Cardiac muscle cell (in vitro differentiated cells and primary cell): Measurements from ENCODE around the gene PIGH. TPM values are rescaled to one million over a fixed set of nuclear protein-coding genes. Genes with fewer than 3 reads are reported as not detected.

Source experiments
- DNase-seq, 2 donors: peaks; one replicate each; pipeline versions ENCODE4 v3.0.0 to v3.0.0-alpha.2; 2010 to 2017; ENCODE audit warnings: low read depth in 1 of 2, low spot score in 1 of 2
- H3K27ac ChIP-seq: fragments of 200-600 bp; sonication (generic); 2 replicates; pipeline ENCODE4 v1.5.1; 2016
- H3K27me3 ChIP-seq: fragments of 200-600 bp; sonication (generic); 2 replicates; pipeline ENCODE4 v1.6.0; 2016; ENCODE audit warnings: control low read depth
- H3K36me3 ChIP-seq: fragments of 200-600 bp; sonication (generic); 2 replicates; pipeline ENCODE4 v1.5.1; 2016; ENCODE audit warnings: control low read depth
- H3K4me1 ChIP-seq: fragments of 200-600 bp; sonication (generic); 2 replicates; pipeline ENCODE4 v1.8.1; 2017; ENCODE audit warnings: low read depth, mild to moderate bottlenecking, mixed run types
- H3K4me3 ChIP-seq: fragments of 200-600 bp; sonication (generic); 2 replicates; pipeline ENCODE4 v1.5.1; 2016; ENCODE audit warnings: mild to moderate bottlenecking
- H3K9me3 ChIP-seq: fragments of 200-600 bp; sonication (generic); 2 replicates; pipeline ENCODE4 v1.5.1; 2017; ENCODE audit warnings: low read depth, mild to moderate bottlenecking, control low read depth
- CTCF ChIP-seq: IDR thresholded peaks from 2 replicates; pipeline ENCODE4 v1.5.1; 2012; ENCODE audit warnings: low read depth, mild to moderate bottlenecking, low read length
- polyA plus RNA-seq: library from polyadenylated mRNA; unstranded; fragments of >200 nt; fragmentation: Nextera tagmentation; extraction: Ambion mirVana; gene quantifications from 2 replicates; pipeline ENCODE4 v1.2.1, GENCODE V29; 2016
- total RNA-seq: library from RNA; depleted of rRNA; stranded (reverse); fragments of >200 nt; gene quantifications from 2 replicates; pipeline ENCODE4 v1.2.3, GENCODE V29; 2016

Gene PIGH
- total RNA-seq (11.3 and 18.4 TPM in 2 replicates), polyA plus RNA-seq (14.3 and 31.3 TPM in 2 replicates)

GRCh38 chr14:67599698-67600561, at the start of gene PIGH:
Gene PIGH (minus strand): TSS chr14:67600268. CDS start chr14:67600203, 65 bp downstream.
- no peaks in the 10 kb centered on the region for H3K4me1 ChIP-seq
- peak; percentile 64 for TF ChIP-seq CTCF
- DNase-seq: peak; percentile 90 to 94
- H3K9me3 ChIP-seq: no peaks in the 10 kb centered on the region
- peak within 1 kb of the TSS; percentile 76 for H3K4me3 ChIP-seq
- no peaks in the 10 kb centered on the region for H3K27me3 ChIP-seq
- no peaks in the 10 kb centered on the region for H3K36me3 ChIP-seq
- peak within 1 kb of the TSS; percentile 67 for H3K27ac ChIP-seq

- Histone ChIP-seq H3K4me3 (no peak overlapping the region), H3K4me1 (no peaks in the 10 kb centered on the region), H3K9me3 (no peaks in the 10 kb centered on the region), H3K27ac (no peak overlapping the region), H3K36me3 (peaks cover 27% of the 10 kb centered on the region), H3K27me3 (no peaks in the 10 kb centered on the region)
- DNase-seq: no peak
- no peak for TF ChIP-seq CTCF
These were observed 46.1 kb upstream of the PIGH start for GRCh38 chr14:67646131-67646530.

- Histone ChIP-seq H3K27ac (no peak overlapping the region), H3K36me3 (peaks cover 19% of the 10 kb centered on the region), H3K4me1 (no peaks in the 10 kb centered on the region), H3K4me3 (no peak overlapping the region), H3K9me3 (no peaks in the 10 kb centered on the region), H3K27me3 (no peaks in the 10 kb centered on the region)
- no peak for TF ChIP-seq CTCF
- DNase-seq: no peak
These were observed 45.3 kb upstream of the PIGH start for GRCh38 chr14:67645414-67645813.

- H3K9me3 ChIP-seq: no peaks in the 10 kb centered on the region
- no peak for TF ChIP-seq CTCF
- H3K27ac ChIP-seq: peak overlapping the region; percentile 31
- H3K4me1 ChIP-seq: no peaks in the 10 kb centered on the region
- no peak overlapping the region for H3K4me3 ChIP-seq
- H3K27me3 ChIP-seq: no peaks in the 10 kb centered on the region
- DNase-seq: peak in 1 of 2 donors; percentile 60
- H3K36me3 ChIP-seq: peaks cover 10% of the 10 kb centered on the region
These were observed 44.4 kb upstream of the PIGH start for GRCh38 chr14:67644428-67644827.

GRCh38 chr14:67643713-67644112, 43.6 kb upstream of the PIGH start:
- Histone ChIP-seq H3K9me3 (no peaks in the 10 kb centered on the region), H3K36me3 (peaks cover 6% of the 10 kb centered on the region), H3K27ac (peak overlapping the region; percentile 31), H3K4me3 (no peak overlapping the region), H3K4me1 (no peaks in the 10 kb centered on the region), H3K27me3 (no peaks in the 10 kb centered on the region)
- TF ChIP-seq CTCF: no peak
- no peak for DNase-seq
